DND-41 (cell line): ENCODE measurements around the gene NPDC1.

ENCODE experiments used
- EZH2 ChIP-seq: IDR thresholded peaks from 3 replicates; pipeline ENCODE4 v1.6.1; 2012; ENCODE audit warnings: borderline replicate concordance, low read depth, mild to moderate bottlenecking, moderate library complexity, low read length, inconsistent platforms; ENCODE audit not compliant: severe bottlenecking
- TF ChIP-seq, protein P1 (sequence below): IDR thresholded peaks from 2 replicates; pipeline ENCODE4 v1.5.1; 2012; ENCODE audit warnings: borderline replicate concordance, low read length, moderate library complexity, mild to moderate bottlenecking; ENCODE audit not compliant: poor library complexity, severe bottlenecking; ENCODE audit errors: extremely low read depth

- TF ChIP-seq, protein P1, sequence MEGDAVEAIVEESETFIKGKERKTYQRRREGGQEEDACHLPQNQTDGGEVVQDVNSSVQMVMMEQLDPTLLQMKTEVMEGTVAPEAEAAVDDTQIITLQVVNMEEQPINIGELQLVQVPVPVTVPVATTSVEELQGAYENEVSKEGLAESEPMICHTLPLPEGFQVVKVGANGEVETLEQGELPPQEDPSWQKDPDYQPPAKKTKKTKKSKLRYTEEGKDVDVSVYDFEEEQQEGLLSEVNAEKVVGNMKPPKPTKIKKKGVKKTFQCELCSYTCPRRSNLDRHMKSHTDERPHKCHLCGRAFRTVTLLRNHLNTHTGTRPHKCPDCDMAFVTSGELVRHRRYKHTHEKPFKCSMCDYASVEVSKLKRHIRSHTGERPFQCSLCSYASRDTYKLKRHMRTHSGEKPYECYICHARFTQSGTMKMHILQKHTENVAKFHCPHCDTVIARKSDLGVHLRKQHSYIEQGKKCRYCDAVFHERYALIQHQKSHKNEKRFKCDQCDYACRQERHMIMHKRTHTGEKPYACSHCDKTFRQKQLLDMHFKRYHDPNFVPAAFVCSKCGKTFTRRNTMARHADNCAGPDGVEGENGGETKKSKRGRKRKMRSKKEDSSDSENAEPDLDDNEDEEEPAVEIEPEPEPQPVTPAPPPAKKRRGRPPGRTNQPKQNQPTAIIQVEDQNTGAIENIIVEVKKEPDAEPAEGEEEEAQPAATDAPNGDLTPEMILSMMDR, result peak; percentile 61
- TF ChIP-seq EZH2, result no peak
Measured at GRCh38 chr9:137028263-137029057, 17.5 kb downstream of the NPDC1 start.
